HUDEP-2 (cell line): ENCODE measurements around the gene TOMM20.
"Not testable (repeated sequence)": the region's sequence is repeated elsewhere in the genome, so short reads cannot be mapped to it uniquely, and the experiment has no call there.

ENCODE experiments used
- DNase-seq, 76 experiments: peaks; one replicate each; lab custom pipeline; 2025; ENCODE audit not compliant: unreplicated experiment in 76 of 76; lab: John Stamatoyannopoulos, UW

The TOMM20 gene

GRCh38 chr1:235085411-235086117, 43.1 kb downstream of the TOMM20 start:
- not testable (repeated sequence) for DNase-seq

- not testable (repeated sequence) for DNase-seq
Measured at GRCh38 chr1:235080788-235081187, 47.8 kb downstream of the TOMM20 start.

- not testable (repeated sequence) for DNase-seq
Measured at GRCh38 chr1:235080297-235080657, 48.4 kb downstream of the TOMM20 start.

- no peak for DNase-seq
Measured at GRCh38 chr1:235079443-235080296, 49.0 kb downstream of the TOMM20 start.

- no peak for DNase-seq
Measured at GRCh38 chr1:235078480-235079381, 49.9 kb downstream of the TOMM20 start.

GRCh38 chr1:235077571-235078479, 50.8 kb downstream of the TOMM20 start:
- DNase-seq, result no peak

GRCh38 chr1:235077163-235077540, 51.5 kb downstream of the TOMM20 start:
- DNase-seq, result no peak

GRCh38 chr1:235076504-235077162, 52.0 kb downstream of the TOMM20 start:
- DNase-seq, result no peak

- no peak for DNase-seq
Measured at GRCh38 chr1:235075777-235076308, 52.8 kb downstream of the TOMM20 start.

- DNase-seq, result no peak
Measured at GRCh38 chr1:235075048-235075776, 53.4 kb downstream of the TOMM20 start.

GRCh38 chr1:235074523-235075047, 54.1 kb downstream of the TOMM20 start:
- DNase-seq, result no peak

GRCh38 chr1:235073968-235074522, 54.6 kb downstream of the TOMM20 start:
- no peak for DNase-seq

- no peak for DNase-seq
Measured at GRCh38 chr1:235073331-235073967, 55.2 kb downstream of the TOMM20 start.

GRCh38 chr1:235072577-235072976, 56.1 kb downstream of the TOMM20 start:
- DNase-seq, result not testable (repeated sequence)

- DNase-seq, result no peak
Measured at GRCh38 chr1:235072096-235072495, 56.5 kb downstream of the TOMM20 start.

GRCh38 chr1:235070819-235071218, 57.8 kb downstream of the TOMM20 start:
- DNase-seq, result no peak
